GM12872 (cell line): Measurements from ENCODE around the gene SFR1.

ENCODE experiments used
- CTCF ChIP-seq: IDR thresholded peaks from 3 replicates; pipeline ENCODE4 v1.5.1; 2011; ENCODE audit warnings: low read depth, mild to moderate bottlenecking, low read length, moderate library complexity; ENCODE audit not compliant: insufficient read depth

SFR1 gene

GRCh38 chr10:104081998-104082397 lies 40.0 kb upstream of the SFR1 start:
- TF ChIP-seq CTCF: no peak

- no peak for TF ChIP-seq CTCF
Observed at GRCh38 chr10:104084482-104085142, 37.4 kb upstream of the SFR1 start.

GRCh38 chr10:104085801-104086400 lies 36.1 kb upstream of the SFR1 start, which contains the start of gene COL17A1:
Gene COL17A1 (minus strand): TSS chr10:104085880. CDS start chr10:104080673, 5,207 bp downstream.
- no peak for TF ChIP-seq CTCF

GRCh38 chr10:104088239-104088638 lies 33.7 kb upstream of the SFR1 start:
- TF ChIP-seq CTCF: no peak

GRCh38 chr10:104089621-104090020 lies 32.4 kb upstream of the SFR1 start:
- TF ChIP-seq CTCF: no peak

GRCh38 chr10:104090611-104091010 lies 31.4 kb upstream of the SFR1 start:
- no peak for TF ChIP-seq CTCF

GRCh38 chr10:104092749-104093148 lies 29.2 kb upstream of the SFR1 start:
- TF ChIP-seq CTCF: no peak
